CD4-positive, alpha-beta T cell treated with Interleukin-4 for 4 hours (primary cell): ENCODE data around the gene ARHGAP28.

ENCODE experiments used
- DNase-seq: peaks from one replicate; pipeline ENCODE4 v3.0.0-alpha.2; 2020

Gene ARHGAP28

GRCh38 chr18:6940451-6940850 lies 210.9 kb downstream of the ARHGAP28 start:
- DNase-seq: no peak

GRCh38 chr18:6941996-6942395 lies 212.5 kb downstream of the ARHGAP28 start:
- no peak for DNase-seq

- no peak for DNase-seq
Observed at GRCh38 chr18:6942742-6943141, 213.2 kb downstream of the ARHGAP28 start.

GRCh38 chr18:6943143-6943542 lies 213.6 kb downstream of the ARHGAP28 start:
- no peak for DNase-seq

GRCh38 chr18:6947338-6948030 lies 218.0 kb downstream of the ARHGAP28 start:
- DNase-seq: no peak

- DNase-seq: no peak
Observed at GRCh38 chr18:6948281-6949055, 219.0 kb downstream of the ARHGAP28 start.

- DNase-seq: no peak
Observed at GRCh38 chr18:6949800-6950586, 220.5 kb downstream of the ARHGAP28 start.

- DNase-seq: no peak
Observed at GRCh38 chr18:6950641-6951040, 221.1 kb downstream of the ARHGAP28 start.

- DNase-seq: no peak
Observed at GRCh38 chr18:6951336-6952090, 222.0 kb downstream of the ARHGAP28 start.

GRCh38 chr18:6954501-6954900 lies 225.0 kb downstream of the ARHGAP28 start:
- DNase-seq: no peak

- DNase-seq: no peak
Observed at GRCh38 chr18:6955304-6955703, 225.8 kb downstream of the ARHGAP28 start.

GRCh38 chr18:6956495-6956894 lies 227.0 kb downstream of the ARHGAP28 start:
- no peak for DNase-seq

- DNase-seq: no peak
Observed at GRCh38 chr18:6956999-6957398, 227.5 kb downstream of the ARHGAP28 start.

GRCh38 chr18:6959110-6959509 lies 229.6 kb downstream of the ARHGAP28 start:
- no peak for DNase-seq

GRCh38 chr18:6960124-6960523 lies 230.6 kb downstream of the ARHGAP28 start:
- DNase-seq: no peak

GRCh38 chr18:6960656-6961055 lies 231.1 kb downstream of the ARHGAP28 start:
- no peak for DNase-seq

GRCh38 chr18:6961331-6961730 lies 231.8 kb downstream of the ARHGAP28 start:
- no peak for DNase-seq

GRCh38 chr18:6962571-6963451 lies 233.3 kb downstream of the ARHGAP28 start:
- no peak for DNase-seq

GRCh38 chr18:6963452-6964097 lies 234.1 kb downstream of the ARHGAP28 start:
- no peak for DNase-seq
